Transverse colon (tissue), 4 donors: ENCODE results near the gene TAF1A. TPM values are rescaled to one million over a fixed set of nuclear protein-coding genes. Genes with fewer than 3 reads are reported as not detected.

Experiments
- DNase-seq: peaks from one replicate; pipeline ENCODE4 v3.0.0-alpha.2; 2019
- H3K27ac ChIP-seq, 4 donors: fragments of 200-600 bp; sonication (generic); 2 replicates each; pipeline ENCODE4 v1.5.1; 2016 to 2018; ENCODE audit warnings: inconsistent platforms in 4 of 4
- H3K27me3 ChIP-seq: fragments of 200-600 bp; sonication (generic); 2 replicates; pipeline ENCODE4 v1.5.1; 2017; ENCODE audit warnings: inconsistent platforms
- H3K36me3 ChIP-seq, 4 donors: fragments of 200-600 bp; sonication (generic); 2 replicates each; pipeline ENCODE4 v1.5.1; 2017 to 2019; ENCODE audit warnings: inconsistent platforms in 4 of 4
- H3K4me1 ChIP-seq, 4 donors: fragments of 200-600 bp; sonication (generic); 2 replicates each; pipeline ENCODE4 v1.5.1; 2017 to 2020; ENCODE audit warnings: inconsistent platforms in 4 of 4
- H3K4me3 ChIP-seq, 4 donors: fragments of 200-600 bp; sonication (generic); 1 replicate in 1 of 4; 2 replicates in 3 of 4; pipeline versions ENCODE4 v1.5.1 to v1.6.1; 2017 to 2019; ENCODE audit warnings: inconsistent platforms in 4 of 4
- H3K9me3 ChIP-seq, 2 donors: fragments of 200-600 bp; sonication (generic); 2 replicates each; pipeline ENCODE4 v1.5.1; 2017 to 2019; ENCODE audit warnings: inconsistent platforms in 2 of 2
- CTCF ChIP-seq, 5 experiments: fragments of 200-600 bp in 3 of 5; fragments of 450-650 bp in 2 of 5; sonication (generic) in 3 of 5; IDR thresholded peaks; 1 replicate in 2 of 5; 2 replicates in 3 of 5; pipeline ENCODE4 v1.5.1; 2016 to 2017; ENCODE audit warnings: antibody characterized with exemption in 5 of 5, inconsistent platforms in 3 of 5, mild to moderate bottlenecking in 2 of 5, moderate library complexity in 1 of 5
- EP300 ChIP-seq: sonication (generic); formaldehyde crosslinking; IDR thresholded peaks from one replicate; pipeline ENCODE4 v1.6.1; 2017; ENCODE audit warnings: antibody characterized with exemption, low read depth
- POLR2A ChIP-seq: fragments of 450-650 bp; IDR thresholded peaks from one replicate; pipeline ENCODE4 v1.6.1; 2016; ENCODE audit warnings: antibody characterized with exemption, mild to moderate bottlenecking, moderate library complexity
- POLR2AphosphoS5 ChIP-seq, 3 donors: sonication (generic); formaldehyde crosslinking; IDR thresholded peaks; one replicate each; pipeline ENCODE4 v1.6.1; 2016; ENCODE audit warnings: antibody characterized with exemption in 3 of 3
- WGBS, 2 donors: methylation state at CpG; one replicate each; pipeline ENCODE4 v1.1.5; 2018; ENCODE audit warnings: low coverage in 1 of 2; 5-methylcytosine and 5-hydroxymethylcytosine counted together
- in situ Hi-C, 4 donors: fragments of 200-750 bp; cut with MboI; loops; one replicate each; pipeline versions ENCODE4 v1.15.0 to v1.15.1; 2017; ENCODE audit warnings: low sequenced_read_pairs in 3 of 4, low pct_ligation_motif_present in 1 of 4, low pct_unique_long_range_greater_than_20kb in 1 of 4
- intact Hi-C: fragments of 100-400 bp; cut with DNase I; formaldehyde crosslinking; loops from one replicate; pipeline ENCODE4 v1.15.1; 2023; ENCODE audit warnings: low total_unique reads
- total RNA-seq, 4 donors: library from RNA; depleted of rRNA; stranded (reverse); fragments of >200 nt; gene quantifications; one replicate each; pipeline ENCODE4 v1.1.0, GENCODE V29; 2016

TAF1A gene
- total RNA-seq, 4 donors from 2014 or later = 2.2 to 10.1 (median 4.1) TPM

GRCh38 chr1:222594789-222595188 lies 5.1 kb upstream of the TAF1A start:
- intact Hi-C loops = no loop called here
- H3K4me3 ChIP-seq = no peak overlapping the region
- no peaks in the 10 kb centered on the region for H3K9me3 ChIP-seq
- WGBS, 2 donors = 83 to 93% methylated on average over 2 to 3 of the region's 3 CpGs
- TF ChIP-seq CTCF (IDR thresholded peaks at IDR 0.05) (no peak), POLR2A (no peak), EP300 (no peak), POLR2AphosphoS5 (IDR thresholded peaks at IDR 0.05) (no peak)
- in situ Hi-C loops = no loop called here
- DNase-seq = no peak
- no peak overlapping the region for H3K27ac ChIP-seq
- H3K36me3 ChIP-seq = no peaks in the 10 kb centered on the region
- no peaks in the 10 kb centered on the region for H3K27me3 ChIP-seq
- peaks cover 4 to 7% (median 5%) of the 10 kb centered on the region in 4 donors for H3K4me1 ChIP-seq

GRCh38 chr1:222592171-222592570 lies 2.4 kb upstream of the TAF1A start:
- Histone ChIP-seq H3K36me3 (no peaks in the 10 kb centered on the region), H3K4me1 (peaks cover 8 to 21% (median 14%) of the 10 kb centered on the region in 4 donors), H3K27me3 (no peaks in the 10 kb centered on the region), H3K4me3 (no peak overlapping the region), H3K27ac (no peak overlapping the region), H3K9me3 (no peaks in the 10 kb centered on the region)
- 50 to 86% methylated on average over 1 to 3 of the region's 3 CpGs for WGBS, 2 donors
- in situ Hi-C loops = no loop called here
- TF ChIP-seq POLR2A = no peak
- no peak for TF ChIP-seq EP300
- TF ChIP-seq POLR2AphosphoS5 (IDR thresholded peaks at IDR 0.05) = no peak
- no peak for TF ChIP-seq CTCF (IDR thresholded peaks at IDR 0.05)
- DNase-seq = no peak
- intact Hi-C loops = no loop called here

- H3K4me3 ChIP-seq = no peak overlapping the region
- no peak overlapping the region for H3K27ac ChIP-seq
- intact Hi-C loops = no loop called here
- peaks cover 8 to 21% (median 14%) of the 10 kb centered on the region in 4 donors for H3K4me1 ChIP-seq
- H3K9me3 ChIP-seq = no peaks in the 10 kb centered on the region
- H3K36me3 ChIP-seq = peaks cover 0 to 4% (median 0%) of the 10 kb centered on the region in 4 donors
- in situ Hi-C loops = no loop called here
- no peak for DNase-seq
- 75 to 83% methylated on average over 1 of the region's 1 CpG for WGBS, 2 donors
- TF ChIP-seq POLR2A (no peak), EP300 (no peak), POLR2AphosphoS5 (IDR thresholded peaks at IDR 0.05) (no peak), CTCF (IDR thresholded peaks at IDR 0.05) (no peak)
- no peaks in the 10 kb centered on the region for H3K27me3 ChIP-seq
Measured at GRCh38 chr1:222588135-222588534, 1.6 kb downstream of the TAF1A start.

GRCh38 chr1:222586842-222587241 lies 2.9 kb downstream of the TAF1A start:
- Histone ChIP-seq H3K27me3 (no peaks in the 10 kb centered on the region), H3K36me3 (peaks cover 0 to 14% (median 5%) of the 10 kb centered on the region in 4 donors), H3K4me3 (no peak overlapping the region), H3K9me3 (no peaks in the 10 kb centered on the region), H3K4me1 (peaks cover 8 to 25% (median 14%) of the 10 kb centered on the region in 4 donors), H3K27ac (no peak overlapping the region)
- in situ Hi-C loops (no loop called here), intact Hi-C loops (no loop called here)
- no peak for DNase-seq
- 88% methylated on average over 2 of the region's 2 CpGs for WGBS, 2 donors
- no peak for TF ChIP-seq CTCF (IDR thresholded peaks at IDR 0.05)
- TF ChIP-seq EP300 = no peak
- TF ChIP-seq POLR2A = no peak
- no peak for TF ChIP-seq POLR2AphosphoS5 (IDR thresholded peaks at IDR 0.05)
